Cardiac fibroblast (primary cell): ENCODE data around the gene GPR17.

ENCODE experiments used
- DNase-seq, 2 donors: peaks; one replicate each; pipeline versions ENCODE4 v3.0.0 to v3.0.0-alpha.2; 2010; ENCODE audit warnings: low read depth in 2 of 2
- H3K4me3 ChIP-seq, 2 donors: replicated peaks in 1 of 2; 1 replicate in 1 of 2; 2 replicates in 1 of 2; pipeline ENCODE4 v1.5.1; 2011; ENCODE audit warnings: low read depth in 2 of 2, low read length in 2 of 2, mild to moderate bottlenecking in 2 of 2, moderate library complexity in 1 of 2
- TF ChIP-seq, protein P1 (sequence below): IDR thresholded peaks from one replicate; pipeline ENCODE4 v1.5.1; 2011; ENCODE audit warnings: low read depth, mild to moderate bottlenecking, low read length, inconsistent platforms

Gene GPR17, protein sequence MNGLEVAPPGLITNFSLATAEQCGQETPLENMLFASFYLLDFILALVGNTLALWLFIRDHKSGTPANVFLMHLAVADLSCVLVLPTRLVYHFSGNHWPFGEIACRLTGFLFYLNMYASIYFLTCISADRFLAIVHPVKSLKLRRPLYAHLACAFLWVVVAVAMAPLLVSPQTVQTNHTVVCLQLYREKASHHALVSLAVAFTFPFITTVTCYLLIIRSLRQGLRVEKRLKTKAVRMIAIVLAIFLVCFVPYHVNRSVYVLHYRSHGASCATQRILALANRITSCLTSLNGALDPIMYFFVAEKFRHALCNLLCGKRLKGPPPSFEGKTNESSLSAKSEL

DNA sequence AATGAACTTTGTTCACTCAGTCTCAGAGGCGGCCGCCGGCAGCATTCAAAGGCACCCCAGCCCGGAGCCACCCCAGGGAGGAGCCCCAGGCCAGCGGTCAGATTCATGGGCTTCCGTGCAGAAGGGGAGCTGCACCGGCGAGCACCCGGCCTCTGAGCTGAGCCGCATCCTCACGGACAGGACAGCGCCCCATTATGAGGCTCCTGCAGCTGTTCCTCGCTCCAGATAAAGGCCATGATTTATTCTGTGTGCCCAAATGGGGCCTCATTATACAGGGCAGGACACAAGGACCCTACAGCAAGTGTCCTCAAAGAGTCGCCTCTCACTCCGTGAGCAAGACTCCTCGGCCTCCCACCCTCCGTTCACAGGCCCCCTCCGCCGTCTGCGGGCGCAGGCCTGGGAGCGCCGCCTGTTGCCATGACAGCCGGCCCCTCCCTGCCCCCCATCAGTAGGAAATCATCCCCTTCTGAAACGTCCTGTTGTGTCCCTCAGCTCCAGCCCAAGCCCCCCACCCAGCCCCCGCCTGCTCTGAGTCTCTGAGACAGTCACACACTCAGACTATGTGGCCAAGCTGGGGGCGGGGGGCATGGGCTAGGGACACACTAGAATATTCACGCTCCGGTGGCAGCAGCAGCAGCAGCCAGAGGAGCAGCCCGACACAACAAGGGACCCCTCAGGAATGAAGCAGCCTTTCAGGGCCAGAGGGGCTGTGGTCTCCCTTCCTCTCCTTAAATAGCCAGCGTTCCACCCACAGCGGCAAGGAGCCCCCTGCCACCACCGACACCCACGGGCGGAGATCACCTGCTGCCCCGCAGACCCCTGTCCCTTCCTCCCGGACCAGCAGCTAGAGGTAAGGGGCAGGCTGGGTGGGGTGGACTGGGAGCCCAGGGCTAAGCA, at the start of gene GPR17:
Gene GPR17, plus strand, starts transcription at position 759 of the 897 bp plus-strand sequence. CDS start 4,583 bp downstream, outside the sequence.
- TF ChIP-seq, protein P1, sequence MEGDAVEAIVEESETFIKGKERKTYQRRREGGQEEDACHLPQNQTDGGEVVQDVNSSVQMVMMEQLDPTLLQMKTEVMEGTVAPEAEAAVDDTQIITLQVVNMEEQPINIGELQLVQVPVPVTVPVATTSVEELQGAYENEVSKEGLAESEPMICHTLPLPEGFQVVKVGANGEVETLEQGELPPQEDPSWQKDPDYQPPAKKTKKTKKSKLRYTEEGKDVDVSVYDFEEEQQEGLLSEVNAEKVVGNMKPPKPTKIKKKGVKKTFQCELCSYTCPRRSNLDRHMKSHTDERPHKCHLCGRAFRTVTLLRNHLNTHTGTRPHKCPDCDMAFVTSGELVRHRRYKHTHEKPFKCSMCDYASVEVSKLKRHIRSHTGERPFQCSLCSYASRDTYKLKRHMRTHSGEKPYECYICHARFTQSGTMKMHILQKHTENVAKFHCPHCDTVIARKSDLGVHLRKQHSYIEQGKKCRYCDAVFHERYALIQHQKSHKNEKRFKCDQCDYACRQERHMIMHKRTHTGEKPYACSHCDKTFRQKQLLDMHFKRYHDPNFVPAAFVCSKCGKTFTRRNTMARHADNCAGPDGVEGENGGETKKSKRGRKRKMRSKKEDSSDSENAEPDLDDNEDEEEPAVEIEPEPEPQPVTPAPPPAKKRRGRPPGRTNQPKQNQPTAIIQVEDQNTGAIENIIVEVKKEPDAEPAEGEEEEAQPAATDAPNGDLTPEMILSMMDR = no peak
- H3K4me3 ChIP-seq = no peak within 1 kb of the TSS
- DNase-seq = no peak

DNA sequence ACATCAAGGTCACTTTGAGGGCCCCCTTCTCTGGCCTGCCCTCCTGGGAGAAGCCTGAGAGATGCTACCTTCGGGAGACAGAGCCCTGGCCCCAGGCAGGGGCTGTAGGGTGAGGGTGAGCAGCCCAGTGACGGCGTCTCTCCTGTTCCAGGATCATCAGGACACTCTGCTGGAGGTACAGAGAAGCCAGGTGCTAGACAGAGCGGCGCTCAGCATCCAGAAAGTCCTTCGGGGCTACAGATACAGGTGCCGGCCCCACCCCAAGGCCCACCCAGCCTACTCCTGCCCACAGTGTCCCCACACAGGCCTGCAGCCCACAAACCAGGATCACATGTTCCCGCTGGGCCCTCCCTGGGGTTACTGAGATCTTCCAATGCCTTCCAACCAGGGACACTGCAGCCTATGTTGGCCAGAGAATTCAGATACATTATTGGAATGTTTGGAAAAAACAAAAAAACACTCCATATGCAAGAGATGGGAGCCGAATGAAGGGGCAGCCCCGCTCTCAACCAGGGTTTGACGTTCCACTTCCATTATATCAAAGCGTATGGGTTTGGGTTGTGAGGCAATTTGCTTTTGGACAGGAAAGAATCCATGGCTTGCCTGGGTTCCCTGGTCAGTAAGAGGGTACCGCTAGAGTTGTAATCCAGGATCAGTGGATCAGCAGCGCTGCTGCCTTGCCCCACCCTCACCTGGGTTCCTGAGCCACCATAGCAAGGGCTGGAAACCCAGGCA, 49.5 kb upstream of the GPR17 start:
- no peak for DNase-seq
- H3K4me3 ChIP-seq = no peak overlapping the region
- TF ChIP-seq, protein P1 = no peak

DNA sequence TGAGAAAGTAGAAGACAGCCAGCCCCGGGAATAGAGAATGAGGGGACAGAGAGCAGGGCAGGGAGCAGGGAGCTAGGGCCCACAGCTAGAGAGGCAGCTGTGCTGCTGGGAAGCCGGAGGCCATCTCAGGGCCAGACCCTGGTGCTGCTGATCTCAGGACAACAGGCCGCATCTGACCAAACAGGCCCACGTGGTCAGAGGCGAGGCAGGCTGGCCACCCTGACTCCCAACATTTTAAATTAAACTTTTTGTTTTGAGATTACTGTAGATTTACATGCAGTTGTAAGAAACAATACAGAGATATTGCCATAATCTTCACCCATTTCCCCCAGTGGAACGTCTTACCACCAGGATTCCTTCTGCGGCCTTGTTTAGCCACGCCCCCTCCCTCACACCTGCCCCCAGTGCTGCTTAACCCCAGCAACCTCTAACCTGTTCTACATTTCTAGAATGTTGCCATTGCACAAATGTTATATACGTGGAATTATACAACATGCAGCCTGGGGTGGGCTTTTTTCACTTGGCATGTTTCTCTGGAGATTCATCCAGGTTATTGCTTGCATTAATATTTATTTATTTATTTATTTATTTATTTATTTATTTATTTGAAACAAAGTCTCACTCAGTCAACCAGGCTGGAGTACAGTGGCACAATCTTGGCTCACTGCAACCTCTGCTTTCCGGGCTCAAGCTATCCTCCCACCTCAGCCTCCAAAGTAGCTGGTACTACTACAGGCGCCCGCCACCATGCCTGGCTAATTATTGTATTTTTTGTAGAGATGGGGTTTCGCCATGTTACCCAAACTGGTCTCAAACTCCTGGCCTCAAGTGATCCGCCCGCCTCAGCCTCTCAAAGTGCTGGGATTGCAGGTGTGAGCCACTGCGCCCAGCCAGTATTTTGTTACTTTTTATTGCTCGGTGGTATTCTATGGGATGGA, 48.6 kb upstream of the GPR17 start:
- DNase-seq = no peak
- TF ChIP-seq, protein P1 = no peak
- no peak overlapping the region for H3K4me3 ChIP-seq

DNA sequence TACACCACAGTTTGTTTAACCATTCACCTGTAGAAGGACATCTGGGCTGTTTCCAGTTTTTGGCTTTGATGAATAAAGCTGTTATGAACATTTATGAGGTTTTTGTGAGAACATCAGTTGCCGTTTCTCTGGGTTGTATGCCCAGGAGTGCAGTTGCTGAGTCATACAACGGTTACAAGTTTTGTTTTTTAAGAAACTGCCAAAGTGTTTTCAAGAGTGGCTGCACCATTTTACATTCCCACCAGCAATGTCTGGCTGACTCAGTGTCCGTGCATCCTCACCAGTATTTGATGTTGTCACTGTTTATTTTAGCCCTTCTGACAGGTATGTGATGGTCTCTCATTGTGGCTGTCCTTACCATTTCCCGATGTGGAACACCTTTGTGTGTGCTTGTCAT, 48.0 kb upstream of the GPR17 start:
- H3K4me3 ChIP-seq = no peak overlapping the region
- peak in 1 of 2 donors; percentile 88 for DNase-seq
- TF ChIP-seq, protein P1 = no peak

DNA sequence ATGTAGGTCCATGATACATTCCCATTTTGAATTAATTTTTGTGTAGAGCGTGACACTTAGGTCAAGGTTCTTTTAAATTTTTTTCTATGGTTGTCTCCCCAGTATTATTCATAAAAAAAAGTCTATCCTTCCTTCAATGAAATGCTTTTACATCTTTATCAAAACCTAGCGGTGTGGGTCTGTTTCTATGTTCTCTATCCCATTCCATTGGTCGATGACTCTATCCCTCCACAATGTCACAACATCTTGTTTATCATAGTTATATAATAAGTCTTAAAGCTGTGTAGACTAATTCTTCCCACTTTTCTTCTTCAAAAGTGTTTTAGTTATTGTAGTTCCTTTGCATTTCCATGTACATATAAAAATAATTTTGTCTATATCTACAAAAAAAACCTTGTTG, 47.2 kb upstream of the GPR17 start:
- TF ChIP-seq, protein P1 = no peak
- H3K4me3 ChIP-seq = no peak overlapping the region
- peak in 1 of 2 donors; percentile 74 for DNase-seq
